ENCODE results near the gene CCDC81. TPM values are rescaled to one million over a fixed set of nuclear protein-coding genes. Genes with fewer than 3 reads are reported as not detected.

CCDC81 gene
- total and polyA plus RNA-seq, 2 of the 4 experiments (the other 2 are of a cell fraction) = 3.1 to 6.5 TPM

GRCh38 chr11:86388198-86388597, 13.5 kb downstream of the CCDC81 start:
- Histone ChIP-seq H2BK5ac (ENCODE audit: low read depth, low read length, poor library complexity, severe bottlenecking) (no peak overlapping the region), H4K5ac (ENCODE audit: low read depth, low read length) (no peak overlapping the region), H2AFZ (replicated peaks; ENCODE audit: low read length, poor library complexity) (no peak overlapping the region), H3K27ac (ENCODE audit: insufficient read depth, low read length) (no peak overlapping the region), H4K91ac (ENCODE audit: insufficient read depth, low read depth, low read length) (no peak overlapping the region), H2BK20ac (ENCODE audit: low read depth, low read length) (no peak overlapping the region), H3K18ac (ENCODE audit: low read depth, low read length) (no peak overlapping the region), H3K36me3 (ENCODE audit: control insufficient read depth, insufficient read depth, low read length) (no peaks in the 10 kb centered on the region), H3K4me3 (ENCODE audit: insufficient read depth, low read depth, low read length) (no peak overlapping the region), H3K23ac (ENCODE audit: low read depth, low read length) (no peak overlapping the region), H2AK5ac (ENCODE audit: low read depth, low read length) (no peak overlapping the region), H3K27me3 (ENCODE audit: control insufficient read depth, insufficient read depth, low read length) (no peaks in the 10 kb centered on the region), H3K4me2 (ENCODE audit: low read depth, low read length) (no peak overlapping the region), H3K9ac (ENCODE audit: low read depth, low read length) (no peak overlapping the region), H3K56ac (ENCODE audit: extremely low read depth, insufficient read depth, low read length) (no peak overlapping the region), H4K20me1 (ENCODE audit: insufficient read depth, low read length) (no peaks in the 10 kb centered on the region), H3K14ac (replicated peaks; ENCODE audit: low read depth, low read length) (no peak overlapping the region), H2BK120ac (ENCODE audit: low read depth, low read length) (no peak overlapping the region), H2AK9ac (replicated peaks; ENCODE audit: low read depth, low read length, poor library complexity) (no peak overlapping the region), H2BK15ac (ENCODE audit: low read depth, low read length) (no peak overlapping the region), H3K9me1 (ENCODE audit: insufficient read depth, low read length) (no peaks in the 10 kb centered on the region), H3K9me3 (ENCODE audit: control insufficient read depth, insufficient read depth, low read length) (no peaks in the 10 kb centered on the region), H3K4ac (ENCODE audit: low read depth, low read length) (no peak overlapping the region), H3K4me1 (ENCODE audit: control insufficient read depth, insufficient read depth, low read length) (no peaks in the 10 kb centered on the region), H3K79me1 (ENCODE audit: low read depth in 1 of 2, low read length in 2 of 2) (no peaks in the 10 kb centered on the region), H4K8ac (ENCODE audit: low read depth in 2 of 2, low read length in 2 of 2) (no peak overlapping the region)
- TF ChIP-seq RFX5 (IDR thresholded peaks at IDR 0.05; ENCODE audit: low read depth, low read length) (no peak), MAZ (IDR thresholded peaks at IDR 0.05; ENCODE audit: borderline replicate concordance, low read depth, low read length) (no peak), CHD1 (IDR thresholded peaks at IDR 0.05; ENCODE audit: low read depth, low read length) (no peak)
- TF ChIP-seq, protein P1, sequence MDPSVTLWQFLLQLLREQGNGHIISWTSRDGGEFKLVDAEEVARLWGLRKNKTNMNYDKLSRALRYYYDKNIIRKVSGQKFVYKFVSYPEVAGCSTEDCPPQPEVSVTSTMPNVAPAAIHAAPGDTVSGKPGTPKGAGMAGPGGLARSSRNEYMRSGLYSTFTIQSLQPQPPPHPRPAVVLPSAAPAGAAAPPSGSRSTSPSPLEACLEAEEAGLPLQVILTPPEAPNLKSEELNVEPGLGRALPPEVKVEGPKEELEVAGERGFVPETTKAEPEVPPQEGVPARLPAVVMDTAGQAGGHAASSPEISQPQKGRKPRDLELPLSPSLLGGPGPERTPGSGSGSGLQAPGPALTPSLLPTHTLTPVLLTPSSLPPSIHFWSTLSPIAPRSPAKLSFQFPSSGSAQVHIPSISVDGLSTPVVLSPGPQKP (IDR thresholded peaks at IDR 0.05; ENCODE audit: borderline replicate concordance, low read depth, low read length) = no peak
- no CpG with 5 or more reads among the region's 4 CpGs for WGBS, 2 experiments (ENCODE audit: extremely low coverage in 2 of 2, insufficient read length in 1 of 2)
- DNase-seq (no peak), ATAC-seq (ENCODE audit: low read depth) (no peak)
- intact Hi-C loops (cut with micrococcal nuclease) (no loop called here), in situ Hi-C loops (cut with MboI; ENCODE audit: low sequenced_read_pairs) (no loop called here), dilution Hi-C loops (cut with HindIII; ENCODE audit: low sequenced_read_pairs, unreplicated experiment) (no loop called here)
- no TSS peak for BruUV-seq (replicated peaks)
- CTCF ChIA-PET = interaction anchor here (0.9 kb wide), 1 partner anchor 15 kb away, joined by 3 read pairs; no protein-coding TSS in a partner anchor
- POLR2A ChIA-PET (ENCODE audit: unreplicated experiment) = no interaction called here
